Hematopoietic multipotent progenitor cell treated with erythropoietin and hydrocortisone succinate and interleukin-3 and kit ligand, for 17 days (in vitro differentiated cells): ENCODE measurements around the gene SYNGR1.
"Not testable (repeated sequence)": the region's sequence is repeated elsewhere in the genome, so short reads cannot be mapped to it uniquely, and the experiment has no call there.

Experiments used
- DNase-seq: peaks from one replicate; pipeline ENCODE4 v3.0.0-alpha.2; 2015; ENCODE audit warnings: low spot score

SYNGR1 gene

DNA sequence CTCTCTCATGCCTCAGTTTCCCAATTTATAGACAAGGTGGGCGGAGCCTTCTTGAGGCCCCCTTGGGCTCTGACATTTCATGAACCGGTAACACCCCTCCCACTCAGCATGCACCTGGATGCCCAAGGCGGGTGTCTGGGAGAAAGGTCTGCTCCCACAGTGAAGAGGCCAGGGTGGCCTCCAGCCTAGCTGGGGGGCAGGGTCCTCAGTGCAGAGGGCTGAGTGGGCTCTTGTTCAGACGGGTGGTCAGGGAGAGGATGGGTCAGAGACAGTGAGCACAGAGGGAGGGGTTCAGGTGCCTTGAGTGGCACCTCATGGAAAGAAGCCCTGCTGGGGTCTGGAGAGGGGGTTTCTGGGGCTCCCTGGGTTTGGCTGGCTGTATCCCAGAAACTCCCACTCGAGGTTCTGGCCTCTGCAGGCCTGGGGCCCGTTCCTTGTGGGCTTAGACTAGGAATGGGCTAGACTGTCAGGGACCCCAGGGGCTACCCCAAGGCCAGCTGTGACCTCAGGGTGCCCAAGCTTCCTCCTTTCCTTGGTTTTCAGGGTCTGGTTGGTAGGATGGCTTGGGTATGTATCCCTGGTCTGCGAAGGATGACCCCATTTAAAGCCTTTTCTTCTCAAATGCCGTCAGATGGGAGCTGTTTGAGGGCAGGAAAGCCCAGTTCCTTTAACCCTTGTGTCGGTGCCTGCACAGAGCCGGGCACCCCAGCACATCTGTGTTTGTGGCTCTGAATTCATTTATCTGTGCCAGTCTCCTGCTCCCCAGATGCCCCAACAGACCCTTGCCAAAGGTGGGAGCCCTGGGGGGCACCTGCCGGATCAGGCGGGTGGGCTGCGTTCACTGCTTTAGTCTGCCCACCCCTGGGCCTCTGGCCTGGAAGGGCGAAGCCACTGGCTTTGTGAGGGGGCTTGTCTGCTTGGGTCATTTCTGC, 1.2 kb downstream of the SYNGR1 start:
- no peak for DNase-seq

DNA sequence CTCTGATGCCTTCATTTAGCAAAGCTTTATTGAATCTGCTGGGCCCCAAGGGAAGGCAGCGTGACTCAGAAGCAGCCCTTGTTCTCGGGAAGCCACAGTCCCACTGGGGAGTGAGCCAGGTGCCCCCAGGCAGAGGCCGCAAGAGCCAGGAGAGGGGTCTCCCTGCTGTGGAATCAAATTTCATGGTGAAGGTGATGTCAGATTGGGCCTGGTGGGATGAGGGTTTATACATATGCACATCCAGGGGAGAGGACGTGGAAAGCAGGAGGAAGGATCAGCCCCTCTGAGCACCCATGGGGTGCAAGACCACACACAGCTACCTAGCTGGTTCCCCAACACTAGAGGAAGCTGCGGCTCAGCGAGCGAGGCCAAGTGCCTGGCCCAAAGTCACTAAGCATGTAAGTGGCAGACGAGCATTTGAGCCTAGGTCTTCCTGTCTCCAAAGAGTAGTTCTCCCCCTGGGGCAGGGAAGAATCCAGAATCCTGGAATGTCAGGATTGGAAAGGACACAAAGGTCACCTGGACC, 2.0 kb downstream of the SYNGR1 start:
- no peak for DNase-seq

DNA sequence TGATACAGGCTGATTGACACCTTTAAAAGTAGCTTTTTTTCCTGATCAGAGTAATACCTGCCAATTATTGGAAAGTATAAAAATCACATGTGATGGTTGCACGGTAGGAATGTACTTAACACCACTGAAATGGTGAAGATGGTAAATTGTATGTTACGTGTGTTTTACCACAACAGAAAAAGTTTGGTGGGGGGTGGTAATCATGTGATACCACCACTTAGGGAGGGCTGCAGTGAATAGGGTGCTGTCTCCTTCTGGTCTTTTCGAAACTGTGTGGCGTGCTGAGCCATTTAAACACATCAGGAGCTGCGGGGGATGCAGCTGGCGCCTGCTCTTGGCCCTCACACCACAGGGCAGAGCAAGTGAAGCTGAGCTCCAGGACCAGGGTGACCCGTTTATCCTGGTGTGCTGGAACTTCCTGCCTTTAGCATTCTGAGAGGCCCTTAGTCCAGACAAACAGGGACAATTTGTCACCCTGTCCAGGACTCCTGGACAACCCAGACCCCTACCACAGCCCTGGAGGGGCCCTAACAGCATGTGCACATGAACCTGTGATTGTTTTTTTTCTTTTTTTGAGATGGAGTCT, 2.6 kb downstream of the SYNGR1 start:
- no peak for DNase-seq

DNA sequence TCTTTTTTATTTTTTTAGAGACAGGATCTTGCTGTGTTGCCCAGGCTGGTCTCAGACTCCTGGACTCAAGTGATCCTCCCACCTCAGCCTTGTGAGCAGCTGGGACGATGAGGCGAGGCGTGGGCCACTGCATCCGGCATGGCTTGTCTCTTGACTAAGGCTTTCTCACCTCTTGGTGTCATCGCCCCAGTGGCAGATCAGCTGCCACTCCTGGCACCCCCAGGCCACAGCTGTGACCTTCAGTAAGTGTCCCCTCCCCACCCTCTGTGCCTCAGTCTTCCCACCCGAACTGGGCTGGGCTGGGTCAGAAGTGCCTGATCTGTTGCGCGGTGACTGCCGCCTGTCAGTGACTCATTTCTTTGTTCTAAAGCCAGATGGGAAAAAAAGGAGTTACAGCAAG, 3.6 kb downstream of the SYNGR1 start:
- DNase-seq: no peak

DNA sequence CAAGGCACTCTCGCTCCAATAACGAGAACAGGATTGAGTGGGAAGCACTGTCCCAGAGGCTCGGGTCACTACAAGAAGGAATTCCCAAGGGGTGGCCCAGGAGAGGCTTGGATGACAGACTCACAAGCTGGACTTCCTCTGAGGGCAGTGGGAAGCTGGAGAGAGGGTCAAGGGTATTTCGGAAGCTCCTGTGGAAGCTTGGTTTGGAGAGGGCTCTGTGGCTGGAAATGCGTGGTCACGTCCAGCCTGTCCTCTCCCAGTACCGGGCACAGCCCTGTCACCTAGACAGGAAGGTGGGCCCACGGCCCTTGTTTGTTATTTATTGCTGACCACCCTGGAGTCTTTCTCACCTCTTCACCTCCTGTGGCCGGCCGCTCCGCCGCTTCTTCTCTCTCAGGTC, 5.3 kb downstream of the SYNGR1 start:
- no peak for DNase-seq

DNA sequence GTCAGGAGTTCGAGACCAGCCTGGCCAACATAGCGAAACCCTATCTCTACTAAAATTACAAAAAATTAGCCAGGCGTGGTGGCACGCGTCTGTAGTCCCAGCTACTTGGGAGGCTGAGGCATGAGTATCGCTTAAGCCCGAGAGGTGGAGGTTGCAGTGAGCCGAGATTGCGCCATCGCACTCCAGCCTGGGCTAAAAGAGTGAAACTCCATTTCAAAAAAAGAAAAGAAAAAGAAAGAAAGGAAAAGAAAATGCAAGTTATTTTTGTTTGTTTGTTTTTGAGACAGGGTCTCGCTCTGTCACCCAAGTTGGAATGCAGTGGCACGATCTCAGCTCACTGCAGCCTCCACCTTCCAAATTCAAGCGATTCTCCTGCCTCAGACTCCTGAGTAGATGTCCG, 6.0 kb downstream of the SYNGR1 start:
- DNase-seq: not testable (repeated sequence)

DNA sequence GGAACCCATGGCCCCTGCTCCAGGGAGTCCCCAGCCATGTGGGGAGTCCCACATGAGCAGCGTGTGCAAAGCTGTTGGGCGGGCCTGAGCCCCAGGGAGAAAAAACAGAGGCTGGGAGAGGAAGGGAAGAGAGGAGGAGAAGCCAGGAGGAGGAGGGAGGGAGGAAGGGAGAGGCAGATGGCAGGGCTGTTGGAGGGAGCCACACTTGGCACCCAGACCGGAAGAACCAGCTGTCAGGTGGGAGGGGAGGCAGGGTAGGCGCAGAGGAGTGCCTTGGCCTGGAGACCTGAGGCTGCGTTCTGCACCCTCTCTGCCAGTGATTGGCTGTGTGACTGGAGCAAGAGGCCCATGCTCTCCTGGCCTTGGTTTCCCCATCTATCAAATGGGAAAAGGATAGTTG, 6.7 kb downstream of the SYNGR1 start:
- no peak for DNase-seq

DNA sequence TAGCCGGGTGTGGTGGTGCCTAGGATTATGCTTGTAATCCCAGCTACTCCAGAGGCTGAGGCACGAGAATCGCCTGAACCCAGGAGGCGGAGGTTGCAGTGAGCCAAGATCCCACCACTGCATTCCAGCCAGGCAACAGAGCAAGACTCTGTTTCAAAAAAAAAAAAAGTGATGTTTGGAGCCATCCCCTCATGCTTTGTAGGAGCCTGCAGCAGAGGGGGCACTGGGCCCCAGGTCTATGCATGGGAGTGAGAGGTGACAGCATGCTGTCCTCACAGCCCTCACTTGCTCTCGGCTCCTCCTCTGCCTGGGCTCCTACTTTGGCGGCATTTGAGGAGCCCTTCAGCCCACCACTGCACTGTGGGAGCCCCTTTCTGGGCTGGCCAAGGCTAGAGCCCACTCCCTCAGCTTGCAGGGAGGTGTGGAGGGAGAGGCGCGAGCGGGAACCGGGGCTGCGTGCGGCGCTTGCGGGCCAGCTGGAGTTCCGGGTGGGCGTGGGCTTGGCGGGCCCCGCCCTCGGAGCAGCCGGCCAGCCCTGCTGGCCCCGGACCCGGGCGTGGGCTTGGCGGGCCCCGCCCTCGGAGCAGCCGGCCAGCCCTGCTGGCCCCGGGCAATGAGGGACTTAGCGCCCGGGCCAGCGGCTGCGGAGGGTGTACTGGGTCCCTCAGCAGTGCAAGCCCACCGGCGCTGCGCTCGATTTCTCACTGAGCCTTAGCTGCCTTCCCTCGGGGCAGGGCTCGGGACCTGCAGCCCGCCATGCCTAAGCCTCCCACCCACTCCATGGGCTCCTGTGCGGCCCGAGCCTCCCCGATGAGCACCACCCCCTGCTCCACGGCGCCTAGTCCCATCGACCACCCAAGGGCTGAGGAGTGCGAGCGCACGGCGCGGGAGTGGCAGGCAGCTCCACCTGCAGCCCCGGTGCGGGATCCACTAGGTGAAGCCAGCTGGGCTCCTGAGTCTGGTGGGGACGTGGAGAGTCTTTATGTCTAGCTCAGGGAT, 7.6 kb downstream of the SYNGR1 start:
- DNase-seq: not testable (repeated sequence)

DNA sequence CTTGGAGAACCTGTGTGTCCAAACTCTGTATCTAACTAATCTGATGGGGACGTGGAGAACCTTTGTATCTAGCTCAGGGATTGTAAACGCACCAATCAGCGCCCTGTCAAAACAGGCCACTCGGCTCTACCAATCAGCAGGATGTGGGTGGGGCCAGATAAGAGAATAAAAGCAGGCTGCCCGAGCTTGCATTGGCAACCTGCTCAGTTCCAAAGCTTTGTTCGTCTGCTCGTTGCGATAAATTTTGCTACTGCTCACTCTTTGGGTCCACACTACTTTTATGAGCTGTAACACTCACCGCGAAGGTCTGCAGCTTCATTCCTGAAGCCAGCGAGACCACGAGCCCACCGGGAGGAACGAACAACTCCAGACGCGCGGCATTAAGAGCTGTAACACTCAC, 8.4 kb downstream of the SYNGR1 start:
- not testable (repeated sequence) for DNase-seq

DNA sequence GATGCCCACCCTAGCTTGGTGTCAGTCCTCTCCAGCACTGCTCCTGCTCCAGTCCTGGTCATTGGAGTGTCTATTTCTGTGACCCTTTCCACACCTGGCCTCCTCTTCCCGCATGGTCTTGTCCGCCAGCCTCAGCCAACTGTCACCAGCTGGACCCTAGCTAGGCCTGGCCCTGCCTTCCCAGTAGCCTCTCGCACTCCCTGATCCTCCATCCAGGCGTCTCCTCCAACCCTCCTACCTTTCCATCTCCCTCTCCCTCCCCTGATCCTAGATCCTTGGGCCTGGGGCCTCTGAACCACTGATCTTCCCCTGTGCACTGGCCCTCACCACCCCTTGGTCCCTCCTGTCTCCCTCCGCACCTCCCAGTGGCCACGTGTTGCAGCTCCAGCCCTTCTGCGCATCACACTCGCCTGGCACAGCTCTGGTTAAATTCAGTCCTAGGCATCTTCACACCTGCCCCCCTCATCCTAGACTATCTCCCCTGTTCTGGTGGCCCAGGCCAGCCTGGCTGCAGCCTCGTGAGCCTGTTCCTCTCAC, 9.9 kb downstream of the SYNGR1 start:
- DNase-seq: no peak

DNA sequence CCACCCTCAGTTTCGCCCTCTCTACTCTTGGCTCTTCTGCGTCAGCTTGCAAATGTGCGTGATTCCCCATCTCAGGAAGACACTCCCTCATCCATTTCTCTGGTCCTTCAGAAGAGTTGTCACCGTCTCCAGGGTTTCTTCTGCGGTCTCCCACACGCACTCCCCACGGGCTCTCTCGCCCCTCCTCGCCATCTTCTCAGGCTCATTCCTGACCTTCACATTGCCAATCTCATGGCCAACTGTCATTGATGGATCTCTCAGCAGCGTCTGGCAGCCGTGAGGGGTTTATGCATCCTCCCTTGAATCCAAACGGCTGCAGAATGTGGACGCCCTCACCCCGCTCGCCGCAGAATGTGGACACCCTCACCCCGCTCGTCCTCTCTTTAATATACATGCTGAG, 10.5 kb downstream of the SYNGR1 start:
- no peak for DNase-seq

DNA sequence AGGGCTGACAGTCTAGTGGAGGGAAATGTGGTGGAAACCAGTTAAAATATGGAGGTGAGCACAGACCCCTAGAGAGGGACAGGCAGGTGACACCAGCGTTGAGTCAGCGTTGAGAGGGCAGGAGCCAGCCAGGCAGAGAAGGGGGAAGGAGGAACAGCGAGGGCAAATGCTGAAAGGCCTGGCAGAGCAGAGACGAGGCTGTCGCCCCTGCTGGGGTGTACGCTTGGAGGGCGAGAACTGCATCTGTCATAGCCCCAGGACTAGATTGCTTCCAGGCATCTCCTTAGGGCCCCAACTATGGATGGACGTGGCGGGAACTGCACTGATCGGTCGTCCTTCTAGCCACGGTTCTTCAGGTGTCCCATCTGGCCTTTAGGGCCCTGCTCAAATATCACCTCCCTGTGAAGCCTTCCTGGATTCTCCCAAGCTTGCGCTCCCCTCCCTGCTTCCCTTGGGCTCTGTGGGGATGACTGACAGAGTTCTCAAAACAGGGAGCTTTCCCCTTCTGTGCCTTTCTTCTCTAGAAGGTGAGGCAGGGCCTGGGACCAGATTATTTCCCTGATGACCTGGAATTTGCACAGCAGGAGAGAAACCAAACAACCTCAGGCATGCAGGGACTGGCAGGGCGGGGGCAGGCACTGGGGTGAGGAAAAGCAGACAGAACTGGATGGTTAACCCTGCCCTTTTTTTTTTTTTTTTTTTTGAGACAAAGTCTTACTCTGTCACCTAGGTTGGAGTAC, 11.1 kb downstream of the SYNGR1 start:
- no peak for DNase-seq

DNA sequence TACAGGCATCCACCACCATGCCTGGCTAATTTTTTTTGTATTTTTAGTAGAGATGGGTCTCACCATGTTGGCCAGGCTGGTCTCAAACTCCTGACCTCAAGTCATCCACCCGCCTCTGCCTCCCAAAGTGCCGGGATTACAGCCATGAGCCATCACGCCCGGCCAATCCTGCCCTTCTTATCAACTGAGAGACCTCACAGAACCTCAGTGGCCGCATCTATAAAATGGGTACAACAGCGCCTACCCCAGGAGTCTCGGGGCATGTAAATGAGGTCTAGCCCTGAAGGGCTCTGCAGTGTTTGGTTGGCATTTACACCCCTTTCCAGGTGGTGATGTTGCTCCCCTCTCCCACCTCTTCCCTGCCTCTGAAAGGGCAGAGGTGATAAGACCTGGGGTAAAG, 11.7 kb downstream of the SYNGR1 start:
- DNase-seq: no peak

DNA sequence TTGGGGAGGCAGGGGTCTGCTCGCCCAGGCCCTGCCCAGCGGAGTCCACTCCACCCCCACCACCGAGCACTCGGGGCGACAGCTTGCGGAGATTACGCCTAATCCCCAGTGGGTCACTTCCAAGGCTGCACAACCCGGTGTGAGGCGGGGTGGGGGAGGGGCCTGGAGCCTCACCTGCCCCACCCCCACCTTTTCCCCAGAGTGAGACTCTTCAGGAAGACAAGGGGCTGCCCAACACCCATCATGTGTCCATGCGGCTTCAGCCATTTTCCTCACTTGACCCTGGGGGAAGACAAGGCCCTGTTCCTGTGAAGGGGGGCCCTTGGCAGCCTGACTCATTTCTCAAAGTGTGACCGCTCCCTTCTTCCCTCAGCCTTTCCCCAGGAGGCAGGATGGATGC, 12.5 kb downstream of the SYNGR1 start:
- no peak for DNase-seq

DNA sequence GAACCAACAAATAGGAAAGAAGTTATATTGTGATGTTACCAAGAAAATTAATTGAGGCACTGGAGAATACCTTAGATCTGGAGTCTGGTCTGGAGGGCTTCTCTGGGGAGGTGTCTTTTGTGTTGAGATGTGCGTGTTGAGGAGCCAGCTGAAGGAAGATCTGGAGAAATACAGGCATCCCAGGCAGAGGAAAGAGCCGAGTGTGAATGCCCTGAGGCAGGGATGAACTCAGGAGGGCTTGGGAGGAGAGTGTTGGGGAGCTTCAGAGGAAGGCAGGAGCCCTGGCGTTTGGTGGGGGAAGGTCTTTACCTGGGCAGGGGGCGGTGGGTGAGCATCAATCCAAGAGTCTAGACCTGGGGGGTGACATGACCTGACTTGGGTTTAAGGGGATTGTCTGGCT, 13.1 kb downstream of the SYNGR1 start:
- no peak for DNase-seq

DNA sequence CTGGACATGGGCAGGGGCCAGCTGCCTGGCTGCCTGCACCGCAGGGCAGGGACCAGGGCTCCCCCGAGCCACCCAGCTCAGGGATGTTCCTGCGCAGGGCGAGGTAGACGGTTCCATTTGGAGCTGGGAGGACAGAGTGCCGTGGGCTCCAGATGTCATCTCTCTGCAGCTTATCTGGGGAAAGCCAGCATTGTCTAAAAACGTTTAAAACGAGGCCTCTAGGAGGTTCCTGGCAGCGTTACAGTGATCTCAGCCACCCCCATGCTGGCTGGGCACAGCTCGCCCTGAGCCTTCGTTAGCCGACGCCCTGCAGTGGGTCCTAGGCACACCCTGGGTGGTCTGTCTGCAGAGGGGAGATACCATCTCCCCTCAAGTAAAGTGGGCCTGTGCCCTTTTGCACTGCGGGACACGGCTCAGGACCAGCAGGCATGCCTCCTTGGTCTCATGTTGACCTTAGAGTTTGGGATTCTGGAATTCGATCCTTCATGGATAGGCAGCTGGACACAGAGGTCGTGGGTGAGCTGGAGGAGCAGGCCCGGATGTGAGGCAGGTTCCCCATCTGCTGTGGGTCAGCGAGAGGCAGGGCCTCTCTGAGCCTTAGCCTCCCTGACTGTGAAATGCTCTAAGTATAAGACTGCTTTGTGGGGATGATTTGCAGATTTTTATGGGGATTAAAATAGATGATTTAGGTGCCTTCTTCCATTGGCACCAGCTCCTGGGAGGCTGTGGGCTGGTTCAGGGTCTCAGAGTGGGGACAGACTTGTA, 14.1 kb downstream of the SYNGR1 start:
- DNase-seq: peak; percentile 62

DNA sequence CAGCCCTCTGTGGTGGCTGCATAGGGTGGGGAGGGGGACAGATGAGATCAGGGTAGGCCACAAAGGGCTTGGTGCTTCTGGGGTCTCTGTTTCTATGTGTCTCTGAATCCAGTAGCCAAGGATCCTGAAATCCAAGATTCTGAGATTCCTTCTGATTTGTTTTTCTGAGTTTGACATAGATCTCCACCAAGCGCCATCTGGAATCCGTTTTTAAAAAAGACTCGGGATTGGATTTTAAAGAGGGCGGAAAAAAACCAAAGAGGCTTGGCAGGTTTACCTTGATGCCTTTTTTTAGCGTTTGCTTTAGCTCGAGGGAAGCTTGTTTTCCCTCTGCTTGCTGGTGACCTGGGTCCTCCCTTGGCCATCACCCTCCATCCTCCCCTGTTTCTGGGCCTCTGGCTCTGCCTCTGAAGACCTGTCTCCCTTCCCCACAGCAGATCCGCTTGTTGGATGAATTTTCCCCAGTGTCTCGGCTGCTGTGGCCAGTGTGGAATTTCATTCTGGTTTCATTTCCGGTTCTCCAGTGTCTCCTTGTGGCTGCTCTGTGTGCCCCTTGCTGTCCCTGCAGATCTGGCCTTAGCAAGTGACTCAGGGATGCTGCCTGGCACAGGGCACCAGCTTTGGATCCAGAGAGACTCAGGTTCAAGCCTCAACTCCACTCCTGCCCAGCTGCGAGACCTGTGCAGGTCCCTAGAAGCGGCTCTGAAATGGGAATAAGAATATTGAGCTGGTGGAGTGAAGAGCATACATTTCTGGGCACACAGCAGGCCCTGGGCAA, 15.1 kb downstream of the SYNGR1 start:
- peak; percentile 52 for DNase-seq

DNA sequence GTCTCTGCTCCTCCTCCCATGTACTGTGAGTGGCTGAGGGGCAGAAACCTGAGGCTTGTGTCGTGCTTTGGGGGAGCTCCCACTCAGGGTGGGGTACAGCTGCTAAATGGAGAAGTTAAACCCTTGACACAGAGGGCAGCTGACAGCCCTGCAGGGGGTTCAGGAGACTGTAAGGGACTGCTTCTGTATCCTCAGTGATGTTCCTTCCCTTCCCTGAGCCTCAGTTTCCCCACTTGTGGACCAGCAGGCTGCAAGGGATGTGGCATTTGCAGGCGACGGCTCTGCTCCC, 15.6 kb downstream of the SYNGR1 start:
- DNase-seq: no peak

DNA sequence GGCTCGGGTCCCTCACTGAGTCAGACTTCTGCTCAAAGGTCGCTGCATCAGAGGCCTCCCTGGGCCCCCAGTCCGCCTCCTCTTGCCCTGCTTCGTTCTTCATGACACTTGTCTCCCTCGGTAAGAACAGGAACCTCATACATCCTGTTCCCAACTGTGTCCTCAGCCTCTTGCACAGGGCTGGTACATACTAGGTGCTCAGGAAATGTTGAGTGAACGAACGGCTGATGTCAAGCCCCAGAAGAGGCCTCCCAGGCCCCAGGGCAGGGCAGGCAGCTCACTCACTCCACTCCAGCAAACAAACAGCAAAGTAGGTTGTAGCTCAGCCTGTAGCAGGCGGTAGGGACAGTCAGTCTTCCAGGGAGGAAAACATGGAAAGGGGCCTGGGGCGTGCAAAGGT, 17.2 kb downstream of the SYNGR1 start:
- DNase-seq: no peak

DNA sequence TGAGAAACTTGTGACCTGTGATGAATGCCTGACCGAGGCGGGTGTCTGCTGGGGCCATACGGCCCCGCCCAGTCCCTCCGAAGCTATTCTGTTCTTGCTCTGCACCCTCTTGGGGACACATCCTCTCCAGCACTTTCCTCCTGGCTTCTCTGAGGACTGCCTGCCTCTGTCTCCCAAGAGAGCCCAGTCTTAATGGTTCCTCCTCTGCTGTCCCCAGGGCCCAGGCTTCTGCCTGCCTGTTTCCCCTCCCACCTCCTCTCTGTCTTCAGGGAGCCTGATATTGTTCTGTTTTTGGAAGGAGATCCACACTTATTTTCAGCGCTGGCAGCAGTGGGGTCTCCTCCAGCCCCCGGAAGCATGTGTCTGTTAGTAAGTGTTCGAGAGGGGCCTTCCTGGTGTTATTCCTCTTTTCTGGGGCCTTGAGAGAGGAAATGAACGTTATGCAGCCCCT, 18.7 kb downstream of the SYNGR1 start:
- DNase-seq: no peak
